Raji (cell line): ENCODE data around the gene RUFY2.

Source experiments
- POLR2A ChIP-seq: IDR thresholded peaks from 2 replicates; pipeline ENCODE4 v1.6.1; 2011; ENCODE audit warnings: low read depth, low read length, control low read depth; ENCODE audit not compliant: insufficient read depth

The RUFY2 gene

GRCh38 chr10:68367121-68367520 lies 40.0 kb downstream of the RUFY2 start:
- no peak for TF ChIP-seq POLR2A

- TF ChIP-seq POLR2A, result no peak
Measured at GRCh38 chr10:68366600-68366999, 40.5 kb downstream of the RUFY2 start.

GRCh38 chr10:68365611-68366010 lies 41.5 kb downstream of the RUFY2 start:
- TF ChIP-seq POLR2A, result no peak

- TF ChIP-seq POLR2A, result no peak
Measured at GRCh38 chr10:68364101-68364886, 42.8 kb downstream of the RUFY2 start.

- no peak for TF ChIP-seq POLR2A
Measured at GRCh38 chr10:68362590-68362989, 44.5 kb downstream of the RUFY2 start.

- no peak for TF ChIP-seq POLR2A
Measured at GRCh38 chr10:68359189-68359588, 47.9 kb downstream of the RUFY2 start.

- TF ChIP-seq POLR2A, result no peak
Measured at GRCh38 chr10:68353537-68353936, 53.5 kb downstream of the RUFY2 start.

- TF ChIP-seq POLR2A, result no peak
Measured at GRCh38 chr10:68348265-68348741, 58.8 kb downstream of the RUFY2 start.

GRCh38 chr10:68346774-68347173 lies 60.3 kb downstream of the RUFY2 start:
- TF ChIP-seq POLR2A, result no peak

- no peak for TF ChIP-seq POLR2A
Measured at GRCh38 chr10:68345621-68346020, 61.5 kb downstream of the RUFY2 start.

GRCh38 chr10:68342909-68343516 lies 64.1 kb downstream of the RUFY2 start:
- TF ChIP-seq POLR2A, result no peak

- TF ChIP-seq POLR2A, result no peak
Measured at GRCh38 chr10:68340358-68341080, 66.6 kb downstream of the RUFY2 start.

- TF ChIP-seq POLR2A, result no peak
Measured at GRCh38 chr10:68336754-68337351, 70.2 kb downstream of the RUFY2 start.

- no peak for TF ChIP-seq POLR2A
Measured at GRCh38 chr10:68334672-68335467, 72.2 kb downstream of the RUFY2 start.
